ENCODE measurements around the gene SETX.
A peak's percentile ranks its signal among the peaks of the same experiment; 100 is the strongest.
"Not testable (repeated sequence)": the region's sequence is repeated elsewhere in the genome, so short reads cannot be mapped to it uniquely, and the experiment has no call there.

Gene SETX

GRCh38 chr9:132354637-132355355, at the start of gene SETX:
Gene SETX (minus strand): TSS chr9:132354986. CDS start chr9:132349428, 5,558 bp downstream.
- DNase-seq: peak; percentile 92

DNA sequence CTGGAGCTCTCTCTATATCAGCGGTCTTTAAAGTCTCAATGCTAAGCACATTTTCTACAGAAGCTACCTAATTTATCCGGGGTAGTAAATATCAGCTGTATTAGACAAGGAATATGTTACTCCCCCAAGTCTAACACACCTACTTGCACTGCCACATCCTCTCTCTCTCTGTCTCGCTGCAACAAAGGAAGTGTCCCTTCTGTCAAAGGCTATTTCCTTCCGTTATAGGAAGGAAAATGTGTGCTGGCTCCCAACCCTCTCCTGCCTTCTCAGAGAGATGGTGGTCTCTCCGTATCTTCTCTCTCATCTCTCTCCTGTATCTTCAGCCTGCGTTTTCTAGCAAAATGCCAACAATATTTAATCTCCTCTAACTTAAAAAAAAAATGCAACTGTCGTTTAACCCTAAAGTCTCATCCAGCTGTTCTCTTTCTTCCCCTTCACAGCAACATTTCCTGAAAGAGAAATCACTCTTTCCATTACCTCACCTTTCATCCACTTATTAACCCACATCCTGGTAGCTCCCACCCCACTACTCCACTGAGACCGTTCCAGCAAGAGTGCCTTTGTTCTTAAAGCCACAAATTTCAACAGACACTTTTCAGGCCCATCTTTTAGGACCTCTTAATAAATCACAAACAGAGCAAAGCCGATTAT, 49.6 kb upstream of the SETX start:
- no peak for DNase-seq

- DNase-seq: no peak
Observed at GRCh38 chr9:132401824-132402223, 47.0 kb upstream of the SETX start.

DNA sequence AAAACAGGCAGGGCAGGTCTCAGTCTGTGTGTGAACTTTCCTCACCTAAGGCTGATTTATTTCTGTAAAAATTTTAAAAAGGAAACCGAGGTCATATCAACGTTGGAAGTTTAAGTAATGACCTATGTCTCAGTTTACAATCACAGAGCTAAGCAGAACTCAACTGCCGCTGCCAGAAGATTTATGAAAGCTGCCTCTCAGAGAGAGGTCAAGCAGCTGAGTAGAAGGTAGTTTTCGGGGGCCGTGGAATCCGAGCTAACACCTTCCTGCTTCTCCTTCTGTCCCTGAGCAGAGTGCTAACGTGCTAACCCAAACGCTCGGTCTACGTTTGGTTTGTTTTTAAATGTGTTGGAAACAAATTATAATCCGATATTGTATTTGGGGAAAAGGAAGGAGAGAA, 40.8 kb upstream of the SETX start:
- no peak for DNase-seq

GRCh38 chr9:132391449-132391848, 36.7 kb upstream of the SETX start:
- no peak for DNase-seq

DNA sequence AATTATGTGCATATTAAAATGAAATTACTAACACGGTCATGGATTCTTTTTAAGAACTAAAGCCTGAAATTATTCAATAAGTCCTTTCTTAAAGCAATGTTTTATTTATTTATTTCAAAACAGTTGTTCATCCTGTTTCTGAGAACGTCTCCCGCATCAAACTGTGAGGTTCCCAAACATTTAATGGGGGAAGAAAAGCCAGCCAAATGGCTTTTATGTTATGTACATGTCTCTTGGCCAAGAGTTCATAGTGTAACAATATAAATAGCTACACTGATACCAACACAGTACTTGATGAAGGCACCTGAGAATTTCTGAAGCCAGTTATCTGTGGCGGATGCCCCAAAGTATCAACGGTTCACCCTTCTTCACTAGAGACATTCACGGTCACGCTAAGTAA, 36.2 kb upstream of the SETX start:
- DNase-seq: no peak

GRCh38 chr9:132387133-132387532, 32.3 kb upstream of the SETX start:
- DNase-seq: no peak

- no peak for DNase-seq
Observed at GRCh38 chr9:132384376-132384775, 29.6 kb upstream of the SETX start.

GRCh38 chr9:132383462-132383883, 28.7 kb upstream of the SETX start:
- DNase-seq: no peak

DNA sequence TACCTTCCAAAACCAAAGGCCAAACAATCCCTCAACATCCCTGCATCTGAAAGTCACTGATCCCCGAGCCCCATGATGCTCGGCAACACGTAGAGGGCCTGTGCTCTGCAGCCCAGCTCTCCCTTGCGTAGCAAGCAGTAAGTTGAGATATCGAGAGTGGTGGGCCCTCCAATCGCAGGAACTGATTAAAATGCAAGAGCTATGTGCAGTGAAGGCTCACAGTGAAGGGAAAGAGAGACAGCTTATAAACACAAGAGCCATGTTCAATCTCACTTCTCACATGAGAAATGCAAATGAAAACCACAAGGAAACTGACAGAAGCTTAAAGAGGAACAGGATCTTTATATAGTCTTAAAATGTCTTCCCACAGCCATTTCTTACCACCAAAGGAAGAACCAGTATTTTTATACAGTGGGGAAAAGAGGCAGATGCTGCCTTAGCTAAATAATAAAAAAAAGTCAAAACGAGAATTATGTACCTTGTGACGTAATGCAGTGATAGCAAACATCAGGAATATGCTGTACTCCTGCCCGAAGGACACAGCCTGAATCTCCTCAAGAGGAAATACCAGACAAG, 27.3 kb upstream of the SETX start:
- no peak for DNase-seq

GRCh38 chr9:132378416-132378815, 23.6 kb upstream of the SETX start:
- DNase-seq: not testable (repeated sequence)

DNA sequence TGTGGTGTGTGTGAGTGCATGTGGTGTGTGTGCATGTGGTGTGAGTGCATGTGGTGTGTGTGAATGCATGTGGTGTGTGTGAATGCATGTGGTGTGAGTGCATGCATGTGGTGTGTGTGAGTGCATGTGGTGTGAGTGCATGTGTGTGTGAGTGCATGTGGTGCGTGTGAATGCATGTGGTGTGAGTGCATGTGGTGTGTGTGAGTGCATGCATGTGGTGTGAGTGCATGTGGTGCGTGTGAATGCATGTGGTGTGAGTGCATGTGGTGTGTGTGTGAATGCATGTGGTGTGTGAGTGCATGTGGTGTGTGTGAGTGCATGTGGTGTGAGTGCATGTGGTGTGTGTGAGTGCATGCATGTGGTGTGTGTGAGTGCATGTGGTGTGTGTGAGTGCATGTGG, 23.0 kb upstream of the SETX start:
- DNase-seq: not testable (repeated sequence)

- DNase-seq: no peak
Observed at GRCh38 chr9:132372177-132373095, 17.6 kb upstream of the SETX start.

DNA sequence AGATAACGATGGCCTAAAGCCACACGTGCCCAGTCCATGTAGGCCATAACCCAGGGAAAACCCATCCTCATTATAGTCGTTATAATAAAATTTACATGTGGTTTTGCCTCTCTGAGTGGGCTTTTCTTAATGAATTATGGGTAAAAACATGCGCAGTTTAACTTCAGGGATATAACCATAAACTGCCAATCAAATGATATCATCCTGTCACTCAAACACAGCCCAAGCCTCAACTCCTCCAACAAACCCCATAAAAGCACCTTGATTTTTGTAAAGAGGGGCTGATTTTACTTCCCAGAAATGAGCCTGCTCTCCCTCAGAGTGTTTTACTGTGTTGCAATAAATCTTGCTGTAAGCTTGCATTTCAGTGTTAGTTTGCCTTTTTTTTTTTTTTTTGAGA, 15.8 kb upstream of the SETX start:
- DNase-seq: no peak

DNA sequence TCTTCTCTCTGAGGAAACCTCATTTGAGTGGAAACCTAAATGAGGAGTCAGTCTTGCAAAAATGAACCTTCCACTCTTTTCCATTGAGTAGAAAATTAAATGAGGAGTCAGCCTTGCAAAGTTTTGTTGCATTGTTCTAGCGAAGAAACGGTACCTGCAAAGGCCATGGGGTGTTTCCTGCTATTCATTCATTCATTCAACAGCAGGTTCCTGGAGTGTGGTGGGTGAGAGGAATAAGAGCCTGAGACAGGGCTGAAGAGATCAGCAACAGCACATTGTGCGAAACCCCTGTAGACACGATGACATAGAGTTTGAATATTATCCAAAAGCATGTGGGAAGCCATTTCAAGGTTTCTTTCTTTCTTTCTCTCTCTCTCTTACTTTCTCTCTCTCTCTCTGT, 14.6 kb upstream of the SETX start:
- no peak for DNase-seq

DNA sequence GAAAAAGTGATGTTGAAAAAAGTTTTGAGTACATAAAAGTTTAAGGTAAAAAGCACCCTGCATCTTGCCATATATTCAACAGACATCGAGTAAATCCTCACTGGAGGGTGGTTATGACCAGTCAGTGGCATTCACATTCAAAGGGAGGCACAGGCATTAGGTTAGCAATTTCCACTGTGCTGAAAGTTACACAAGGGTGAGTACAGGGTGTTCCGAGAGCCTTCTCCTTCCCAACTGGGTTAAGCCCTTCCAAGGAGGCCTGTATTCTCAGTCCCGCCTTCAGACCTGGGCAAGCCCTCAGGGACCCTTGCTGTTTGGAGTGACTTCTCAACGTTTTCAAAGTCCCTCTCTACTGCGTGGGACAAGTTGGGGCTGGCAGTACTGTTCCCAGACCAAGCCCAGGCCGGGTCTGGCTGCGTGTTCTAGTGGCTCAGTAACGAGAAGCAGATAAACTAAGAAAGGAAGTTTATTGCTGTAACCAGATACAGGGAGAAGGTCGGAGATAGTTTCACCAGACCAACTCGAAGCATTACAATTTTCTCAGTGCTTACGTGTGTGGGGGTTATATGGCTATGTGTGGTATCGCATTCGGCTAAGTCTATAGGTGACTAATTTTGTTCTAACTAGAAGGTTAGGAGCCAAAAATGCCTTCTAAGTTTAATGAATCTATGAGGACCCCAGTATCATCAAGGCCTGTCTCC, 13.0 kb upstream of the SETX start:
- DNase-seq: no peak

- no peak for DNase-seq
Observed at GRCh38 chr9:132366481-132366880, 11.7 kb upstream of the SETX start.

- DNase-seq: no peak
Observed at GRCh38 chr9:132365986-132366385, 11.2 kb upstream of the SETX start.

- DNase-seq: no peak
Observed at GRCh38 chr9:132364068-132364467, 9.3 kb upstream of the SETX start.

DNA sequence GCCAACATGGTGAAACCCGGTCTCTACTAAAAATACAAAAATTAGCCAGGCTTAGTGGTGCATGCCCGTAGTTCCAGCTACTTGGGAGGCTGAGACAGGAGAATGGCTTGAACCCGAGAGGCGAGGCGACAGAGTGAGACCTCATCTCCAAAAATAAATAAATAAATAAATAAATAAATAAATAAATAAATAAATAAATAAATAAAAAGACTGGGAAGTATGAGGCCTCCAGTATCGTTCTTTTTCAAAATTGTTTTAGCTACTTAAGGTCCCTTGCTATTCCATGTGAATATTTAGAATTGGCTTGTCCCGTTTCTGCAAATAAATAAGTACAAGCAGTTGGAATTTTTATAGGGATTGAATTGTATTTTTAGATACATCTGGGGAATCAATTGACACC, 3.0 kb upstream of the SETX start:
- no peak for DNase-seq

DNA sequence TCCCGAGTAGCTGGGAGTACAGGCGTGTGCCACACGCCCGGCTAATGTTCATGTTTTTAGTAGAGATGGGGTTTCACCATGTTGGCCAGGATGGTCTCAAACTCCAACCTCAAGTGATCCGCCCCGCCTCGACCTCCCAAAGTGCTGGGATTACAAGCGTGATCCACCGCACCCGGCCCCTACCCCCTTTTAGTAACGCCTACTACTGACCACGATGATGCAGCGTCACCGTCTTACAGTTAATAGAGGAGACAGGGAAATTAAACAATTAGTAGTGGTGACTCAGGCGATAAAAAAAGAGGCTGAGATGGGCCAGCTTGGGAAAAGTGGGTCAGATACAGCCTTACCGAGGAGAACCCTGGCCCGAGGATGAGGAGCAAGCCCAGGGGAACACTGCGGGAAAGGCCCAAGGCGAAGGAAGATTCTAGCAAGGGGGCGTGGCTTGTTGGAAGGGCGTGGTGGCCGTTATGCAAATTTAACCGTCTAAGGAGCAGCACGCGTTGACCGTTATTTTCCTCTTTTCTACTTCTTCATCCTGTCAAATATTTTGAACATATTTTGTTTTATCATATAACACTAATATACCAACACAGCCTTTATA, 1.6 kb upstream of the SETX start:
- DNase-seq: no peak

DNA sequence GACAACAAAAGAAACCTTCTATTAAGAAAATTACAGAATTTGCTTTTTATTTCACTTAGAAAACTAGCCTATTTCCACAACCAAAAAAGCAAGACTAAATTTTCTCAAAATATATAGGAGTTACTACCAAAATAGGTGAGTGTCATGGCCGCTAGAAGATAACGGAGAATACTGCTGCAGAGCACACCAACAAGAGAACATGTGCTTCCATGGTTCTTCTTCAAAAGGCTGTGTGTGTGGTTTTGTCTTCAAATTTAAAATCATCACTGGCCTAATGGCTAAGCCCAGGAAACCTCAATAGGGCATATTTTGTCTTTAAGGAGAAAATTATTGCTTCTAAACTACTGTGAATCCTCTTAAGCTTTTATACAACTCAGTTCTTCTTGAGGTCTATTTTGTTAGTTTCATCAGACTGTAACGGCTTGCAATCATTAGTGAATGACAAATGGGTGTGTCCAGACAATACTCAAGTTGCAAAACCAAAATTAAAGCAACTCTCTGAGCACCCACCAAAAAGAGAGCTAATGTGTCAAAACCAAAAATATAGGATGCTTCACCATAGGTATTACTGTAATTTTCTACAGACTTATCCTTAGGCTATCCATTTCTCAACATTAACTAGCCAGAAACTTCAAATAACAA, 3.3 kb downstream of the SETX start:
- DNase-seq: no peak

All from amniotic stem cell (primary cell).